Common myeloid progenitor, CD34-positive (primary cell): ENCODE results near the gene FGD4.

Experiments used
- CTCF ChIA-PET: fragments of 350-600 bp; sonication (Branson Sonifier 250); formaldehyde crosslinking; loops from one replicate; lab custom pipeline; 2021; ENCODE audit warnings: antibody characterized with exemption; lab: Charles Lee
- POLR2A ChIA-PET: fragments of 350-600 bp; sonication (Branson Sonifier 250); formaldehyde crosslinking; loops from one replicate; lab custom pipeline; 2021; ENCODE audit warnings: antibody characterized with exemption; lab: Charles Lee
- DNase-seq, 3 donors: peaks; one replicate each; pipeline versions ENCODE4 v3.0.0 to v3.0.0-alpha.2; 2013
- H3K27ac ChIP-seq, 2 experiments: 1 replicate in 1 of 2; 2 replicates in 1 of 2; pipeline ENCODE4 v1.7.0; 2013; ENCODE audit warnings: inconsistent platforms in 2 of 2, low read length in 2 of 2, mild to moderate bottlenecking in 2 of 2, low read depth in 1 of 2, moderate library complexity in 1 of 2; ENCODE audit not compliant: severe bottlenecking in 2 of 2, insufficient read depth in 1 of 2, poor library complexity in 1 of 2
- H3K27me3 ChIP-seq, 5 experiments: replicated peaks in 2 of 5; 1 replicate in 3 of 5; 2 replicates in 2 of 5; pipeline versions ENCODE4 v1.6.1 to v1.7.0; 2013; ENCODE audit warnings: low read length in 4 of 5, mild to moderate bottlenecking in 2 of 5, moderate library complexity in 2 of 5, inconsistent platforms in 1 of 5; ENCODE audit not compliant: insufficient read depth in 5 of 5, control insufficient read depth in 4 of 5
- H3K36me3 ChIP-seq, 4 experiments: 1 replicate in 2 of 4; 2 replicates in 2 of 4; pipeline versions ENCODE4 v1.6.1 to v1.7.0; 2013; ENCODE audit warnings: low read length in 3 of 4, control low read depth in 1 of 4, mild to moderate bottlenecking in 1 of 4; ENCODE audit not compliant: control insufficient read depth in 4 of 4, insufficient read depth in 4 of 4
- H3K4me1 ChIP-seq, 4 experiments: 1 replicate in 3 of 4; 2 replicates in 1 of 4; pipeline versions ENCODE4 v1.6.1 to v1.7.1; 2013; ENCODE audit warnings: low read length in 3 of 4, mild to moderate bottlenecking in 3 of 4, control low read depth in 1 of 4, inconsistent platforms in 1 of 4, moderate library complexity in 1 of 4; ENCODE audit not compliant: control insufficient read depth in 4 of 4, insufficient read depth in 4 of 4; ENCODE audit errors: control extremely low read depth in 1 of 4
- H3K4me3 ChIP-seq, 7 experiments: 1 replicate in 4 of 7; 2 replicates in 3 of 7; pipeline versions ENCODE4 v1.5.1 to v1.7.0; 2013; ENCODE audit warnings: mild to moderate bottlenecking in 7 of 7, low read length in 6 of 7, moderate library complexity in 6 of 7, inconsistent platforms in 2 of 7, low read depth in 2 of 7, control low read depth in 1 of 7; ENCODE audit not compliant: insufficient read depth in 4 of 7, control insufficient read depth in 1 of 7; ENCODE audit errors: extremely low read depth in 1 of 7
- H3K9me3 ChIP-seq, 5 experiments: 1 replicate in 4 of 5; 2 replicates in 1 of 5; pipeline versions ENCODE4 v1.6.1 to v1.7.1; 2013; ENCODE audit warnings: low read length in 4 of 5, mild to moderate bottlenecking in 2 of 5, inconsistent platforms in 1 of 5, low read depth in 1 of 5, moderate library complexity in 1 of 5; ENCODE audit not compliant: control insufficient read depth in 4 of 5, insufficient read depth in 2 of 5; ENCODE audit errors: control extremely low read depth in 1 of 5
- WGBS: methylation state at CpG from one replicate; pipeline ENCODE4 v1.1.5; 2013; ENCODE audit not compliant: insufficient coverage; 5-methylcytosine and 5-hydroxymethylcytosine counted together

Gene FGD4

DNA sequence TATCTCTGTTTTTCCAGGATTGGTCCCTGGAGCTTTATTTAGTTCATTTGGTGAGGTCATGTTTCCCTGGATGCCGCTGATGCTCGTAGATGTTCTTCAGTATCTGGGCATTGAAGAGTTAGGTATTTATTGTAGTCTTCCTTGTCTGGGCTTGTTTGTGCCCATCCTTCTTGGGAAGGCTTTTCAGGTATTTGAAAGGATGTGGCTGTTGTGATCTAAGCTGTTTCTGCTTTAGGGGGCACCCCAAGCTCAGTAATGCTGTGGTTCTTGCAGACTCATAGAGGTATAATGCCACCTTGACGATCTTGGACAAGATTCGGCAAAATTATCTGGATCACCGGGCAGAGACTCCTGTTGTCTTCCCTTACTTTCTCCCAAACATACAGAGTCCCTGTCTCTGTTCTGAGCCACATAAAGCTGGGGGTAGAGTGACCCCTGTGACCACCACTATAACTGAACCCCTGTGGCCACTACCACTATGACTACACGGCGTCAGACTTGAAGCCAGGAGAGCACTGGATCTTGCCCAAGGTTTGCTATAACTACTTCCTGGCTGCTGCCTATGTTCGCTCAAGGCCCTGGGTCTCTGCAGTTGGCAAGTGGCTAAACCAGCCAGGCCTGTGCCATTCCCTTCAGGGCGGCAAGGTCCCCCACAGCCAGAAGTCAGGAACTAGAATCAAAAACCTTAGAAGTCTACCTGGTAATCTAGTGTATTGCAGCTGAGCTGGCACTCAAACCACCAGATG is 40.9 kb downstream of the FGD4 start:
- Histone ChIP-seq H3K27ac (no peak overlapping the region), H3K4me1 (no peaks in the 10 kb centered on the region), H3K9me3 (no peaks in the 10 kb centered on the region), H3K36me3 (no peaks in the 10 kb centered on the region), H3K27me3 (no peaks in the 10 kb centered on the region), H3K4me3 (no peak overlapping the region)
- WGBS: 98% methylated on average over 9 of the region's 9 CpGs
- no peak for DNase-seq
- CTCF ChIA-PET: no interaction called here
- POLR2A ChIA-PET: no interaction called here

GRCh38 chr12:32443491-32443890 is 44.1 kb downstream of the FGD4 start:
- Histone ChIP-seq H3K36me3 (no peaks in the 10 kb centered on the region), H3K9me3 (no peaks in the 10 kb centered on the region), H3K27ac (no peak overlapping the region), H3K4me3 (no peak overlapping the region), H3K4me1 (peaks cover 0 to 1% (median under 1%) of the 10 kb centered on the region in 4 experiments), H3K27me3 (no peaks in the 10 kb centered on the region)
- ChIA-PET POLR2A (interaction anchor here (1.1 kb wide), 1 partner anchor 12 kb away, joined by 4 read pairs; no protein-coding TSS in a partner anchor), CTCF (interaction anchor here (0.8 kb wide), 1 partner anchor 229 kb away, joined by 5 read pairs; no protein-coding TSS in a partner anchor)
- WGBS: 88% methylated on average over 2 of the region's 4 CpGs
- no peak for DNase-seq

- Histone ChIP-seq H3K27me3 (no peaks in the 10 kb centered on the region), H3K9me3 (no peaks in the 10 kb centered on the region), H3K27ac (no peak overlapping the region), H3K36me3 (no peaks in the 10 kb centered on the region), H3K4me1 (peaks cover 0 to 5% (median 3%) of the 10 kb centered on the region in 4 experiments), H3K4me3 (no peak overlapping the region)
- peak in 1 of 3 donors; percentile 11 for DNase-seq
- WGBS: no CpG with 5 or more reads among the region's 2 CpGs
- ChIA-PET CTCF (no interaction called here), POLR2A (no interaction called here)
These were observed 45.5 kb downstream of the FGD4 start for GRCh38 chr12:32444895-32445294.

- Histone ChIP-seq H3K9me3 (no peaks in the 10 kb centered on the region), H3K27ac (no peak overlapping the region), H3K36me3 (no peaks in the 10 kb centered on the region), H3K4me1 (peaks cover 0 to 6% (median 3%) of the 10 kb centered on the region in 4 experiments), H3K27me3 (no peaks in the 10 kb centered on the region), H3K4me3 (no peak overlapping the region)
- POLR2A ChIA-PET: no interaction called here
- CTCF ChIA-PET: no interaction called here
- WGBS: 100% methylated on average over 1 of the region's 1 CpG
- DNase-seq: no peak
These were observed 46.0 kb downstream of the FGD4 start for GRCh38 chr12:32445356-32445755.

DNA sequence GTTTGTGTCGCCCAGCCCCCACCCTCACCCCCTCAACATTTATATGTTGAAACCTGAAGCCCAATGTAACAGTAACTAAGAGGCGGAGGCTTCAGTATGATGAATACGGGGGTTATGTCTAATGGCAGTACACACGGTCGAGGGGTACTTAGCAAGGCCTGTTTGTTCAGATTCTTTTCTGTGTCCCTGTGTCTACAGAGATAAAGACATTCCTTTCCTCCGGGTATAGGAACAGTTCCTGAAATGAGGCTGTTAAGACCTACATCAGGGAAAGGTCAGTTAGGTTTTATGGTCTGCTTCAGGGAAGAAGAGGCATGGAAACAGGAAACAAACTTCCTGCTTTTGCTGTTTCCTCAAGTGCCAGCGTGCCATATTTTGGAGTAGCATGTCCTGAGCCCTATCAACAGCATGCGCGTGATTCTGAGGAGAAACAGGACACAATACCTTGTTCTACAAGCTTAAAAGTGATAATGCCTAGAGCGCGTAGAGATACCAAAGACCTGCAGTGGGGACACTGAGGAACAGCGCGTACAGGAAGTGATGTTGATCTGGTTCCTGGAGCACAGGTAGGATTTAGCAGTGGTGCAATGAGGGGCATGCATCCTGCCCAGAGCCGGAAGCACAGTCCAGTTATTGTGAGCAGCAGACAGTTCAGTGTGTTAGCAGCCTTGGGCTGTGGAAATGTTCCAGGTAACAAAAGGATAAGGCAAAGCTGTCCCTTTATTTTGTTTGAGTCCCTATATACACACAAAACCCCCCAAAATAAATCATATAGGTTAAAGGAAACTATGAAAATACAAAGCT is 47.2 kb downstream of the FGD4 start:
- peaks cover 0 to 13% (median 5%) of the 10 kb centered on the region in 4 experiments for H3K4me1 ChIP-seq
- no peaks in the 10 kb centered on the region for H3K9me3 ChIP-seq
- POLR2A ChIA-PET: interaction anchor here (0.6 kb wide), 1 partner anchor 877 kb away, joined by 4 read pairs; no protein-coding TSS in a partner anchor
- no peak overlapping the region for H3K27ac ChIP-seq
- WGBS: 97% methylated on average over 7 of the region's 14 CpGs
- no peak overlapping the region for H3K4me3 ChIP-seq
- CTCF ChIA-PET: no interaction called here
- H3K36me3 ChIP-seq: no peaks in the 10 kb centered on the region
- no peaks in the 10 kb centered on the region for H3K27me3 ChIP-seq
- DNase-seq: no peak

DNA sequence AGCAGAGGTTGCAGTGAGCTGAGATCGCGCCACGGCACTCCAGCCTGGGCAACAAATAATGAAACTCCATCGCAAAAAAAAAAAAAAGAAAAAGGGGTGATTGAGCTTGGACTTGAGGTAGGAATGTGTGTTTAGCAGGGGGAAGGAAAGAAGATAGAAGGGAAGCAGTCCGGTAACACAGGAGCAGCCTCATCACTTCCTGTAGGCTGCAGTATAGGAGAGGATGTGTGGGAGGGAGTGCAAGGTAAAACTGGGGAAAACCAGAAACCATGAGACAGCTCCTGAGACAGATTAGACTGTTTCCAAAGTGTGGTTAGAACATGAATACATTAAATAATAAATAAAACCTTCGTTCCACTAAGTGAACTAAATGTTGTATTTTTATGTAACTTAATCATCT is 49.2 kb downstream of the FGD4 start:
- no peaks in the 10 kb centered on the region for H3K36me3 ChIP-seq
- ChIA-PET CTCF (interaction anchor here (0.6 to 1.9 kb wide), 2 partner anchors 49 to 223 kb away, joined by 3 to 4 read pairs; partner anchors contain the start of gene FGD4), POLR2A (no interaction called here)
- WGBS: 77% methylated on average over 4 of the region's 6 CpGs
- no peak for DNase-seq
- no peaks in the 10 kb centered on the region for H3K27me3 ChIP-seq
- no peak overlapping the region for H3K27ac ChIP-seq
- peaks cover 0 to 13% (median 5%) of the 10 kb centered on the region in 4 experiments for H3K4me1 ChIP-seq
- H3K9me3 ChIP-seq: no peaks in the 10 kb centered on the region
- no peak overlapping the region for H3K4me3 ChIP-seq

DNA sequence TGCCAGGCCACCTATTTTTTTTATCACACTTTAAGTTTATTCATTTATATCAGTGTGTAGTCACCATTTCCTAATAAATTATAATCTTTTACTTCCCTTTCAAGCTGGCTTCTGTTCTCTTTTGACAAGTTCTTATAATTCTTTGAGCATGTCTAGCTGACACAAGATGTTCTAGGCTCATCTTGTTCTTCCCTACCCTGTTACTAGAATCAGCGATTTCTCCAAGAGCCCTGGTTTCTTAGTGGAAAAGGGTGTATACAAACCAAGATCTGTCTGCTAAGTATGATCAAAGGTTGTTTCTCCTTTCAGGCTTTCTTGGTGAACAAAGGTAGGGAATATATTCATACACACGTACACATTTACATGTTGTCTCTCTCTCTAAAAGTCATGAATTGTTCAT is 51.0 kb downstream of the FGD4 start:
- CTCF ChIA-PET: interaction anchor here (1.9 kb wide), 1 partner anchor 51 kb away, joined by 4 read pairs; the partner anchor contains the start of gene FGD4
- POLR2A ChIA-PET: no interaction called here
- no peak overlapping the region for H3K4me3 ChIP-seq
- no peaks in the 10 kb centered on the region for H3K27me3 ChIP-seq
- WGBS: no CpG with 5 or more reads among the region's 2 CpGs
- no peaks in the 10 kb centered on the region for H3K36me3 ChIP-seq
- DNase-seq: no peak
- no peak overlapping the region for H3K27ac ChIP-seq
- H3K4me1 ChIP-seq: peaks cover 0 to 13% (median 5%) of the 10 kb centered on the region in 4 experiments
- H3K9me3 ChIP-seq: no peaks in the 10 kb centered on the region
